Activated CD8-positive, alpha-beta memory T cell treated with anti-CD3 and anti-CD28 coated beads for 48 hours (primary cell): ENCODE data around the gene ATF1.
"Not testable (repeated sequence)": the region's sequence is repeated elsewhere in the genome, so short reads cannot be mapped to it uniquely, and the experiment has no call there.

Experiments used
- DNase-seq, 3 experiments: peaks; one replicate each; pipeline ENCODE4 v3.0.0-alpha.2; 2020; ENCODE audit warnings: low read depth in 2 of 3, low spot score in 2 of 3

Gene ATF1

DNA sequence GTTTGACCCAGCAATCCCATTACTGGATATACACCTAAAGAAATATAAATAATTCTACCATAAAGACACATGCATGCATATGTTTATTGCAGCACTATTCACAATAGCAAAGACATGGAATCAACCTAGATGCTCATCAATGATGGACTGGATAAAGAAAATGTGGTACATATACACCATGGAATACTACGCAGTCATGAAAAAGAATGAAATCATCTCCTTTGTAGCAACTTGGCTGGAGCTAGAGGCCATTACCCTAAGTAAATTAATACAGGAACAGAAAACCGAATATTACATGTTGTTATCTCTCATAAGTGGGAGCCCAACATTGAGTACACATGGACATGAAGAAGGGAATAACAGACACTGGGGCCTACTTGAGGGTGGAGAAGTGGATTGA, 91.8 kb downstream of the ATF1 start:
- not testable (repeated sequence) for DNase-seq

DNA sequence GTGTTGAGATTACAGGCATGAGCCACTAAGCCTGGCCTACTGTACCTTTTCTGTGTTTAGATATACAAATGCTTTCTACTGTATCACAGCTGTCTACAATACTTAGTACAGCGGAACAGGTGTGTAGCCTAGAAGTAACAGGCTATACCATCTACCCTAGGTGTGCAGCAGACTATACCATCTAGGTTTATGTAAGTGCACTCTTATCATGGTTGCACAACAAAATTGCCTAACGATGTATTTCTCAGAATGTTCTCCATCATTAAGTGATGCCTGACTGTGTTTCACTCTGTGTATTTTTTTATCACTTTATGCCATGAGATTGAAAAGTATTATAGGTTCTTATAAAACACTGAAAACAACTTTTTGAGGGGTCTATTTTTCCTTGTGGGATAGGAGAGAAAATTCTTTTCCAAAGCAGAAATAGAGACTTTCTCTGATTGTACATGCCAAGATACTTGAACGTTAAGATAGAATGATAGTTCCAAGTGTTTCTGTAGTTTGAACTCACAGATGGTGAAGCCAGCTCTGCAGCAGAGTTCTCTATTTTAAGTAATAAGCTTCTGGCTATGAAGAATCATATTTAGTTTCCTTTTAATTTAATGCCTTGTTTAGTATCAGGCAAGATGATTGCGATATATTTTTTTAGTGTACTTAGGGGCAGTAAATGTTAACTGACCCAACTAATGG, 95.9 kb downstream of the ATF1 start:
- DNase-seq = no peak

DNA sequence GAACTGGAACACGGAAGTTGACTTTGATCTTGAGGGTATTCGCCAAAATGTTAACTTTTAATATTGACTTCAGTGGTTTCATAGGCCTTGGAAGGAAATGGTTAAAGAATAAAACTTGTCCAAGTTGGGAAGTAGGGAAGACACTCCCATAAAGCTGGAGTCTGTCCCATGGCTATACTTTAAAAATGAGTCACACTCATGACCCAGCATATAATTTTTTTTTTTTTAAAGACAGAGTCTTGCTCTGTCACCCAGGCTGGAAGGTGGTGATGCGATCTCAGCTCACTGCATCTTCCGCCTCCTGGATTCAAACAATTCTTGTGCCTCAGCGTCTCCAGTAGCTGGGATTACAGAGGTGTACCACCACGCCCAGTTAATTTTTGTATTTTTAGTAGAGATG, 98.4 kb downstream of the ATF1 start:
- DNase-seq = no peak

DNA sequence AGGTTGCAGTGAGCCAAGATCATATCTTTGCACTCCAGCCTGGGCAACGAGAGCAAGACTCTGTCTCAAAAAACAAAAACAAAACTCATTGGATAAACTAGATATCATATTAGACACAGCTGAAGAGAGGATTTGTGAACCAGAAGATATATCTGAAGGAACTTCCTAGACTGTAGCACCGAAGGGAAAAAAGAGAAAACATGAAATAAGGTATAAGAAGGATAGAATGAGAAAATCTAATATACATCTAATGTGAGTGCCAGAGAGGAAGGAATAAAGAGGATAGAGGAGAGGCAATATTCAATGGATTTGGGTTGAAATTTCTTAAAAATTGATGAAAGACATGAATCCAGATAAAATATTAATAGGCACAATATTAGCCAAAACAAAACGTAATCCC, 101.4 kb downstream of the ATF1 start:
- DNase-seq = no peak

DNA sequence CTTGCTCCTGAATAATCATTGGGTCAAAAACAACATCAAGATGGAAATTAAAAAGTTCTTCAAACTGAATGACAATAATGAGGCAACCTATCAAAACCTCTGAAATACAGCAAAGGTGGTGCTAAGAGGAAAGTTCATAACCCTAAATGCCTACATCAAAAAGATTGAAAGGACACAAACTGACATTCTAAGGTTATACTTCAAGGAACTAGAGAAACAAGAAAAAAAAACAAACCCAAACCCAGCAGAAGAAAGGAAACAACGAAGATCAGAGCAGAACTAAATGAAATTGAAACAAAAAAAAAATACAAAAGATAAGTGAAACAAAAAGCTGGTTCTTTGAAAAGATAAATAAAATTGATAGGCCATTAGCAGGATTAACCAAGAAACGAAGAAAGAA, 105.0 kb downstream of the ATF1 start:
- not testable (repeated sequence) for DNase-seq
